Esophagus squamous epithelium (tissue), 5 donors: ENCODE measurements around the gene HPN. TPM values are rescaled to one million over a fixed set of nuclear protein-coding genes. Genes with fewer than 3 reads are reported as not detected.
"Not testable (repeated sequence)": the region's sequence is repeated elsewhere in the genome, so short reads cannot be mapped to it uniquely, and the experiment has no call there.

Experiments used
- DNase-seq: peaks from one replicate; lab custom pipeline; 2025; lab: John Stamatoyannopoulos, UW
- H3K27ac ChIP-seq, 4 donors: fragments of 200-600 bp; sonication (generic); one replicate each; pipeline ENCODE4 v1.5.1; 2016 to 2019; ENCODE audit warnings: mild to moderate bottlenecking in 1 of 4
- H3K27me3 ChIP-seq, 4 donors: fragments of 200-600 bp; sonication (generic); 1 replicate in 3 of 4; 2 replicates in 1 of 4; pipeline versions ENCODE4 v1.5.1 to v1.6.0; 2017 to 2021; ENCODE audit warnings: antibody characterized with exemption in 1 of 4
- H3K36me3 ChIP-seq, 3 donors: fragments of 200-600 bp; sonication (generic); one replicate each; pipeline ENCODE4 v1.5.1; 2016 to 2019
- H3K4me1 ChIP-seq, 3 donors: fragments of 200-600 bp; sonication (generic); one replicate each; pipeline ENCODE4 v1.5.1; 2017 to 2019
- H3K4me3 ChIP-seq, 4 donors: fragments of 200-600 bp; sonication (generic); 1 replicate in 3 of 4; 2 replicates in 1 of 4; pipeline ENCODE4 v1.5.1; 2016 to 2019; ENCODE audit warnings: mild to moderate bottlenecking in 2 of 4, moderate library complexity in 1 of 4
- H3K9me3 ChIP-seq, 3 donors: fragments of 200-600 bp; sonication (generic); one replicate each; pipeline ENCODE4 v1.5.1; 2016 to 2019
- CTCF ChIP-seq, 6 experiments: fragments of 450-650 bp in 4 of 6; fragments of 200-600 bp in 2 of 6; sonication (generic) in 2 of 6; IDR thresholded peaks; one replicate each; pipeline ENCODE4 v1.5.1; 2016 to 2019; ENCODE audit warnings: antibody characterized with exemption in 6 of 6, mild to moderate bottlenecking in 4 of 6, moderate library complexity in 4 of 6
- POLR2A ChIP-seq, 4 donors: fragments of 450-650 bp; IDR thresholded peaks; one replicate each; pipeline ENCODE4 v1.6.1; 2017; ENCODE audit warnings: antibody characterized with exemption in 4 of 4, mild to moderate bottlenecking in 4 of 4, moderate library complexity in 3 of 4
- WGBS, 2 donors: methylation state at CpG; one replicate each; pipeline ENCODE4 v1.1.5; 2018; 5-methylcytosine and 5-hydroxymethylcytosine counted together
- intact Hi-C: fragments of 100-400 bp; cut with DNase I; formaldehyde crosslinking; loops from one replicate; pipeline ENCODE4 v1.15.0; 2022
- total RNA-seq, 4 donors: library from RNA; depleted of rRNA; stranded (reverse); fragments of >200 nt; gene quantifications; one replicate each; pipeline ENCODE4 v1.1.0, GENCODE V29; 2016
- donor health status: DM: yes; HTN: yes; CAD: no.

The HPN gene
- total RNA-seq, 4 donors from 2014 or later, result 0.19 to 0.47 TPM; not detected in 2

- peak overlapping the region in 3 of 4 donors; percentile 50 to 71 (median 56) for H3K27ac ChIP-seq
- peaks cover 5 to 74% (median 28%) of the 10 kb centered on the region in 3 donors for H3K4me1 ChIP-seq
- intact Hi-C loops, result no loop called here
- no peak for DNase-seq
- WGBS, 2 donors, result 64 to 68% methylated on average over 7 to 8 of the region's 8 CpGs
- no peaks in the 10 kb centered on the region for H3K9me3 ChIP-seq
- no peak for TF ChIP-seq CTCF (IDR thresholded peaks at IDR 0.05)
- no peak for TF ChIP-seq POLR2A (IDR thresholded peaks at IDR 0.05)
- no peak overlapping the region for H3K4me3 ChIP-seq
- H3K36me3 ChIP-seq, result no peaks in the 10 kb centered on the region
- H3K27me3 ChIP-seq, result peaks cover 0 to 8% (median 0%) of the 10 kb centered on the region in 4 donors
Observed at GRCh38 chr19:34997071-34997617, 44.4 kb upstream of the HPN start.

GRCh38 chr19:34998224-34998623 is 43.3 kb upstream of the HPN start:
- H3K4me3 ChIP-seq, H3K9me3 ChIP-seq, H3K27me3 ChIP-seq, H3K36me3 ChIP-seq, DNase-seq, intact Hi-C loops: not testable (repeated sequence)
- H3K4me1 ChIP-seq, result peaks cover 5 to 85% (median 37%) of the 10 kb centered on the region in 3 donors
- peak overlapping the region in 2 of 4 donors; percentile 96 to 98 for H3K27ac ChIP-seq
- 90% methylated on average over 6 of the region's 7 CpGs; no CpG with 5 or more reads in 1 of the 2 donors for WGBS, 2 donors

- Histone ChIP-seq H3K4me3 (peak overlapping the region; percentile 56 to 98 (median 78)), H3K9me3 (no peaks in the 10 kb centered on the region), H3K36me3 (no peaks in the 10 kb centered on the region), H3K27me3 (peaks cover 0 to 8% (median 0%) of the 10 kb centered on the region in 4 donors), H3K4me1 (peaks cover 5 to 92% (median 44%) of the 10 kb centered on the region in 3 donors), H3K27ac (peak overlapping the region; percentile 87 to 98 (median 96))
- TF ChIP-seq CTCF (IDR thresholded peaks at IDR 0.05) (no peak), POLR2A (IDR thresholded peaks at IDR 0.05) (no peak)
- WGBS, 2 donors, result 44 to 46% methylated on average over 13 of the region's 13 CpGs
- intact Hi-C loops, result no loop called here
- DNase-seq, result no peak
Observed at GRCh38 chr19:34998777-34999497, 42.6 kb upstream of the HPN start.

- WGBS, 2 donors, result 0% methylated on average over 7 to 11 of the region's 45 CpGs
- H3K4me1 ChIP-seq, result peaks cover 5 to 93% (median 47%) of the 10 kb centered on the region in 3 donors
- TF ChIP-seq POLR2A (IDR thresholded peaks at IDR 0.05) (peak in 3 of 4 donors; percentile 14 to 77 (median 66)), CTCF (IDR thresholded peaks at IDR 0.05) (no peak)
- H3K36me3 ChIP-seq, result no peaks in the 10 kb centered on the region
- peaks cover 0 to 8% (median 0%) of the 10 kb centered on the region in 4 donors for H3K27me3 ChIP-seq
- H3K27ac ChIP-seq, result peak within 1 kb of the TSS; percentile 87 to 98 (median 96)
- no peak for DNase-seq
- no peaks in the 10 kb centered on the region for H3K9me3 ChIP-seq
- intact Hi-C loops, result no loop called here
- peak within 1 kb of the TSS; percentile 56 to 98 (median 78) for H3K4me3 ChIP-seq
Observed at GRCh38 chr19:34999498-35000337, 41.8 kb upstream of the HPN start, which contains the start of gene GRAMD1A. GRAMD1A (plus strand) TSS chr19:35000323; CDS start chr19:35000479, 156 bp downstream.

- no peak for DNase-seq
- peak overlapping the region; percentile 56 to 98 (median 78) for H3K4me3 ChIP-seq
- peaks cover 5 to 93% (median 47%) of the 10 kb centered on the region in 3 donors for H3K4me1 ChIP-seq
- H3K9me3 ChIP-seq, result no peaks in the 10 kb centered on the region
- H3K27me3 ChIP-seq, result peaks cover 0 to 8% (median 0%) of the 10 kb centered on the region in 4 donors
- intact Hi-C loops, result no loop called here
- H3K36me3 ChIP-seq, result peaks cover 0 to under 1% (median 0%) of the 10 kb centered on the region in 3 donors
- peak overlapping the region; percentile 87 to 98 (median 96) for H3K27ac ChIP-seq
- WGBS, 2 donors, result no CpG with 5 or more reads among the region's 37 CpGs
- TF ChIP-seq CTCF (IDR thresholded peaks at IDR 0.05), result no peak
- TF ChIP-seq POLR2A (IDR thresholded peaks at IDR 0.05), result peak in 1 of 4 donors; percentile 69
Observed at GRCh38 chr19:35000338-35000646, 41.2 kb upstream of the HPN start.
